ENCODE results near the gene PARD6B. TPM values are rescaled to one million over a fixed set of nuclear protein-coding genes. Genes with fewer than 3 reads are reported as not detected.
A peak's percentile ranks its signal among the peaks of the same experiment; 100 is the strongest.

Gene PARD6B
- total RNA-seq, 1 experiment from 2014 or later = 29.6 TPM

GRCh38 chr20:50723672-50724071, 7.7 kb upstream of the PARD6B start (continued):
- TF ChIP-seq PRDM15 (CRISPR knock-in tag; IDR thresholded peaks at IDR 0.05) (no peak), IRF1 (CRISPR knock-in tag; IDR thresholded peaks at IDR 0.05) (no peak), ZNF263 (CRISPR knock-in tag; IDR thresholded peaks at IDR 0.05; ENCODE audit: low read depth) (no peak), JAZF1 (CRISPR knock-in tag; IDR thresholded peaks at IDR 0.05) (no peak), NFATC4 (CRISPR knock-in tag; IDR thresholded peaks at IDR 0.05) (no peak), TCF7 (CRISPR knock-in tag; IDR thresholded peaks at IDR 0.05; ENCODE audit: low read depth) (no peak), ATF1 (CRISPR knock-in tag; IDR thresholded peaks at IDR 0.05) (no peak)

- TF ChIP-seq OVOL2 (CRISPR knock-in tag; IDR thresholded peaks at IDR 0.05; ENCODE audit: borderline replicate concordance) (no peak), ZNF121 (CRISPR knock-in tag; IDR thresholded peaks at IDR 0.05) (peak; percentile 55; the same call in 1 of the 2 replicates)
- no peak; the same call in 1 of the 2 replicates for ATAC-seq
- peaks cover 5% of the 10 kb centered on the region for H3K4me1 Mint-ChIP-seq
- CTCF ChIA-PET = interaction anchor here (0.8 to 2.8 kb wide), 8 partner anchors 61 to 102 kb away, joined by 4 to 10 read pairs (median 5); partner anchors contain the start of gene BCAS4
- no peaks in the 10 kb centered on the region for H3K36me3 Mint-ChIP-seq
- H3K9me3 Mint-ChIP-seq = no peaks in the 10 kb centered on the region
- DNase-seq (ENCODE audit: low spot score) = no peak
- POLR2A ChIA-PET = interaction anchor here (0.6 kb wide), 1 partner anchor 11 kb away, joined by 3 read pairs; no protein-coding TSS in a partner anchor
- no peak overlapping the region for H3K4me3 Mint-ChIP-seq
- no peak overlapping the region for H3K27ac Mint-ChIP-seq
- no peaks in the 10 kb centered on the region for H3K27me3 Mint-ChIP-seq (ENCODE audit: low read depth)
Observed at GRCh38 chr20:50724112-50724725, 7.2 kb upstream of the PARD6B start.

- peak; percentile 25 for DNase-seq (ENCODE audit: low spot score)
- CTCF ChIA-PET = interaction anchor here (0.7 to 2.8 kb wide), 10 partner anchors 12 to 102 kb away, joined by 3 to 10 read pairs (median 4); partner anchors contain the start of gene BCAS4
- no peak for TF ChIP-seq ZSCAN18 (CRISPR knock-in tag; IDR thresholded peaks at IDR 0.05)
- TF ChIP-seq TEAD1 (CRISPR knock-in tag; IDR thresholded peaks at IDR 0.05) = no peak
- TF ChIP-seq PRRX2 (CRISPR knock-in tag; IDR thresholded peaks at IDR 0.05) = no peak
- TF ChIP-seq CTCF (IDR thresholded peaks at IDR 0.05) = no peak
- TF ChIP-seq ESRRA (CRISPR knock-in tag; IDR thresholded peaks at IDR 0.05; ENCODE audit: borderline replicate concordance) = no peak
- no peak for TF ChIP-seq ZBTB21 (CRISPR knock-in tag; IDR thresholded peaks at IDR 0.05; ENCODE audit: borderline replicate concordance)
- no peak for TF ChIP-seq CREB1 (CRISPR knock-in tag; IDR thresholded peaks at IDR 0.05)
- TF ChIP-seq ZNF281 (CRISPR knock-in tag; IDR thresholded peaks at IDR 0.05) = no peak
- TF ChIP-seq SP1 (CRISPR knock-in tag; conservative IDR thresholded peaks at IDR 0.05) = no peak
- TF ChIP-seq RORB (CRISPR knock-in tag; IDR thresholded peaks at IDR 0.05) = no peak
- TF ChIP-seq ATF2 (CRISPR knock-in tag; IDR thresholded peaks at IDR 0.05; ENCODE audit: borderline replicate concordance, low read depth) = no peak
Observed at GRCh38 chr20:50724851-50725723, 6.3 kb upstream of the PARD6B start.

More at GRCh38 chr20:50724851-50725723, 6.3 kb upstream of the PARD6B start:
- no peak overlapping the region for H3K4me3 Mint-ChIP-seq
- H3K27me3 Mint-ChIP-seq (ENCODE audit: low read depth) = no peaks in the 10 kb centered on the region
- POLR2A ChIA-PET = interaction anchor here (0.6 kb wide), 1 partner anchor 12 kb away, joined by 3 read pairs; no protein-coding TSS in a partner anchor
- peaks cover 12% of the 10 kb centered on the region for H3K4me1 Mint-ChIP-seq
- H3K36me3 Mint-ChIP-seq = no peaks in the 10 kb centered on the region
- no peak overlapping the region for H3K27ac Mint-ChIP-seq
- peak; percentile 85 for ATAC-seq
- no peaks in the 10 kb centered on the region for H3K9me3 Mint-ChIP-seq
